ENCODE data around the gene DPYD.

DNA sequence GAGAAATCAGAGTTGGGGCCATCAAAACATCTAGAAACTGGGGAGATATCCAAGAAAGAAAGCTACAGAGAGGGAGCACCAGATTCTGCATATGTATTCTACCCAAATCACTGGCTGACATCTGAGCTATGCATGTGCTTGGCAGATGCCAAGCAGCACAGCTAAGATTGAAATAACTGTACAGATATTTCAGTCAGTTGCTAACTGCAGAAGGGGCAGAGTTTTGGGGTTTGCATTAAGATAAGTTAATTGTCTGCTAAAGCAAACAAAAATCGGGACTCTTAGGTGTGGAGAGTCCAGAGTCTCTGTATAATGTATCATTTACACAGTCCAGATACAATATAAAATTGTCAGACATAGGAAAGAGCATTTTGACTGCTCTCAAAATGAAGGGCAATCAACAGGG is 762.1 kb downstream of the DPYD start:
- TF ChIP-seq, protein P1, sequence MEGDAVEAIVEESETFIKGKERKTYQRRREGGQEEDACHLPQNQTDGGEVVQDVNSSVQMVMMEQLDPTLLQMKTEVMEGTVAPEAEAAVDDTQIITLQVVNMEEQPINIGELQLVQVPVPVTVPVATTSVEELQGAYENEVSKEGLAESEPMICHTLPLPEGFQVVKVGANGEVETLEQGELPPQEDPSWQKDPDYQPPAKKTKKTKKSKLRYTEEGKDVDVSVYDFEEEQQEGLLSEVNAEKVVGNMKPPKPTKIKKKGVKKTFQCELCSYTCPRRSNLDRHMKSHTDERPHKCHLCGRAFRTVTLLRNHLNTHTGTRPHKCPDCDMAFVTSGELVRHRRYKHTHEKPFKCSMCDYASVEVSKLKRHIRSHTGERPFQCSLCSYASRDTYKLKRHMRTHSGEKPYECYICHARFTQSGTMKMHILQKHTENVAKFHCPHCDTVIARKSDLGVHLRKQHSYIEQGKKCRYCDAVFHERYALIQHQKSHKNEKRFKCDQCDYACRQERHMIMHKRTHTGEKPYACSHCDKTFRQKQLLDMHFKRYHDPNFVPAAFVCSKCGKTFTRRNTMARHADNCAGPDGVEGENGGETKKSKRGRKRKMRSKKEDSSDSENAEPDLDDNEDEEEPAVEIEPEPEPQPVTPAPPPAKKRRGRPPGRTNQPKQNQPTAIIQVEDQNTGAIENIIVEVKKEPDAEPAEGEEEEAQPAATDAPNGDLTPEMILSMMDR (IDR thresholded peaks at IDR 0.05) = no peak
- TF ChIP-seq POLR2AphosphoS5 (IDR thresholded peaks at IDR 0.05) (no peak), POLR2A (IDR thresholded peaks at IDR 0.05) (no peak), EP300 (IDR thresholded peaks at IDR 0.05) (no peak)

Data from sigmoid colon (tissue), 4 donors.